Body of pancreas (tissue), 4 donors: ENCODE measurements around the gene SUGCT. TPM values are rescaled to one million over a fixed set of nuclear protein-coding genes. Genes with fewer than 3 reads are reported as not detected.

Experiments
- ATAC-seq: fragments of 150-250 bp; one replicate; pipeline ENCODE4 v1.9.1; 2016
- DNase-seq, 4 donors: peaks; one replicate each; pipeline ENCODE4 v3.0.0-alpha.2; 2019
- H3K27ac ChIP-seq, 4 donors: fragments of 200-600 bp; sonication (generic); 1 replicate in 3 of 4; 2 replicates in 1 of 4; pipeline versions ENCODE4 v1.5.1 to v1.6.1; 2016 to 2019; ENCODE audit warnings: mild to moderate bottlenecking in 1 of 4, mixed read lengths in 1 of 4, moderate library complexity in 1 of 4
- H3K27me3 ChIP-seq, 2 donors: fragments of 200-600 bp; sonication (generic); one replicate each; pipeline ENCODE4 v1.6.0; 2016; ENCODE audit warnings: mild to moderate bottlenecking in 1 of 2
- H3K36me3 ChIP-seq, 2 donors: fragments of 200-600 bp; sonication (generic); replicated peaks in 1 of 2; 2 replicates each; pipeline ENCODE4 v1.5.1; 2016; ENCODE audit warnings: low read depth in 2 of 2; ENCODE audit not compliant: insufficient read depth in 1 of 2
- H3K4me1 ChIP-seq: fragments of 200-600 bp; sonication (generic); one replicate; pipeline ENCODE4 v1.6.0; 2016
- H3K4me3 ChIP-seq, 2 donors: fragments of 200-600 bp; sonication (generic); 1 replicate in 1 of 2; 2 replicates in 1 of 2; pipeline ENCODE4 v1.5.1; 2016 to 2019
- H3K9me3 ChIP-seq, 3 donors: fragments of 200-600 bp; sonication (generic); 1 replicate in 2 of 3; 2 replicates in 1 of 3; pipeline ENCODE4 v1.5.1; 2016
- CTCF ChIP-seq, 7 experiments: fragments of 450-650 bp in 4 of 7; fragments of 200-600 bp in 3 of 7; sonication (generic) in 3 of 7; IDR thresholded peaks; one replicate each; pipeline ENCODE4 v1.5.1; 2016 to 2019; ENCODE audit warnings: antibody characterized with exemption in 7 of 7
- POLR2A ChIP-seq, 3 donors: fragments of 450-650 bp; IDR thresholded peaks; one replicate each; pipeline ENCODE4 v1.6.1; 2016; ENCODE audit warnings: antibody characterized with exemption in 3 of 3, mild to moderate bottlenecking in 2 of 3
- WGBS, 2 donors: methylation state at CpG; one replicate each; pipeline ENCODE4 v1.1.5; 2017; 5-methylcytosine and 5-hydroxymethylcytosine counted together
- intact Hi-C: fragments of 100-400 bp; cut with DNase I; formaldehyde crosslinking; loops from one replicate; pipeline ENCODE4 v1.15.1; 2023
- total RNA-seq, 2 donors: library from RNA; depleted of rRNA; stranded (reverse); fragments of >200 nt; gene quantifications; one replicate each; pipeline ENCODE4 v1.1.0, GENCODE V29; 2016

SUGCT gene
- total RNA-seq, 2 donors from 2014 or later: 0.78 to 1.3 TPM

GRCh38 chr7:40810274-40810673 is 675.5 kb downstream of the SUGCT start:
- Histone ChIP-seq H3K9me3 (peaks cover 0 to 9% (median 0%) of the 10 kb centered on the region in 3 donors), H3K4me1 (no peaks in the 10 kb centered on the region), H3K27me3 (no peaks in the 10 kb centered on the region), H3K4me3 (no peak overlapping the region), H3K36me3 (no peaks in the 10 kb centered on the region), H3K27ac (no peak overlapping the region)
- TF ChIP-seq POLR2A (IDR thresholded peaks at IDR 0.05) (no peak), CTCF (IDR thresholded peaks at IDR 0.05) (no peak)
- intact Hi-C loops: no loop called here
- DNase-seq (no peak), ATAC-seq (no peak)
- 92 to 100% methylated on average over 1 of the region's 1 CpG for WGBS, 2 donors

DNA sequence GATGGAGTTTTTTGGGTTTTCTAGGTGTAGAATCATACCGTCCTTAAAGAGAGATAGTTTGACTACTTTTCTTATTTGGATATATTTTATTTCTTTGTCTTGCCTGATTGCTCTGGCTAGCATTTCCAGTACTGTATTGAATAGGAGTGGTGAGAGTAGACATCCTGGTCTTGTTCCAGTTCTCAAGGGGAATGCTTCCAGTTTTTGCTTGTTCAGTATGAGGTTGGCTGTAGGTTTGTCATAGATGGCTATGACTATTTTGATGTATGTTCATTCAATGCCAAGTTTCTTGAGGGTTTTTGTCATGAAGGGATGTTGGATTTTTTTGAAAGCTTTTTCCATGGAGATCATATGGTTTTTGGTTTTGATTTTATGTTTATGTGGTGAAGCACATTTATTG is 676.9 kb downstream of the SUGCT start:
- Histone ChIP-seq H3K36me3 (no peaks in the 10 kb centered on the region), H3K4me3 (no peak overlapping the region), H3K27ac (no peak overlapping the region), H3K4me1 (no peaks in the 10 kb centered on the region), H3K27me3 (no peaks in the 10 kb centered on the region), H3K9me3 (peaks cover 0 to 11% (median 0%) of the 10 kb centered on the region in 3 donors)
- ATAC-seq: no peak
- TF ChIP-seq CTCF (IDR thresholded peaks at IDR 0.05) (no peak), POLR2A (IDR thresholded peaks at IDR 0.05) (no peak)
- intact Hi-C loops: no loop called here
- no peak for DNase-seq
- 93 to 97% methylated on average over 1 of the region's 1 CpG for WGBS, 2 donors

DNA sequence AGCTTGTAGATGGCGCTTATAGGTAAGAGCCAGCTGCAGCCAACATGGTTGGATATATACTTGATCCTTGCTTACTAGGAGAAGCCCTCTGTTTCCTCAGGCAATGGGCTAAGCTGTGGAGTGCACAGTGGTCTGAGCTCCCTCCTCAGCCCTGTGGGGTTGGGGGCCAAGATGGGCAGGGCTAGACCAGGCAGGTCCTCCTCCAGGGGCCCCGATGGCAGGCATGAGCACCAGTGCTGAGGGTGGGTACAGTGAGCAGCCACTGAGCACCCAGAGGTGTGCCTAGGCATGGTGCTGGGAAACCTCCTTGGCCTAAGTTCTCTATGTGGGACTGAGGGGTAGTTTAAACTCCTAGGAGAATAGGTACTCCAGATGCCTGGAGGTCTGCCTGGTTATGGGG is 680.2 kb downstream of the SUGCT start:
- Histone ChIP-seq H3K27me3 (no peaks in the 10 kb centered on the region), H3K36me3 (no peaks in the 10 kb centered on the region), H3K27ac (no peak overlapping the region), H3K4me1 (no peaks in the 10 kb centered on the region), H3K9me3 (peaks cover 0 to 11% (median 0%) of the 10 kb centered on the region in 3 donors), H3K4me3 (no peak overlapping the region)
- intact Hi-C loops: no loop called here
- 94 to 97% methylated on average over 2 of the region's 2 CpGs for WGBS, 2 donors
- TF ChIP-seq CTCF (IDR thresholded peaks at IDR 0.05) (no peak), POLR2A (IDR thresholded peaks at IDR 0.05) (no peak)
- ATAC-seq (no peak), DNase-seq (no peak)

- 79 to 92% methylated on average over 3 to 4 of the region's 4 CpGs for WGBS, 2 donors
- Histone ChIP-seq H3K27ac (no peak overlapping the region), H3K4me1 (no peaks in the 10 kb centered on the region), H3K27me3 (no peaks in the 10 kb centered on the region), H3K36me3 (no peaks in the 10 kb centered on the region), H3K9me3 (peaks cover 0 to 11% (median 0%) of the 10 kb centered on the region in 3 donors), H3K4me3 (no peak overlapping the region)
- ATAC-seq: no peak
- no peak for DNase-seq
- intact Hi-C loops: no loop called here
- TF ChIP-seq CTCF (IDR thresholded peaks at IDR 0.05) (no peak), POLR2A (IDR thresholded peaks at IDR 0.05) (no peak)
Measured at GRCh38 chr7:40815512-40815911, 680.7 kb downstream of the SUGCT start.

- TF ChIP-seq CTCF (IDR thresholded peaks at IDR 0.05) (no peak), POLR2A (IDR thresholded peaks at IDR 0.05) (no peak)
- no peaks in the 10 kb centered on the region for H3K36me3 ChIP-seq
- intact Hi-C loops: no loop called here
- DNase-seq: no peak
- H3K27me3 ChIP-seq: no peaks in the 10 kb centered on the region
- H3K9me3 ChIP-seq: no peaks in the 10 kb centered on the region
- H3K27ac ChIP-seq: no peak overlapping the region
- no peaks in the 10 kb centered on the region for H3K4me1 ChIP-seq
- ATAC-seq: no peak
- WGBS, 2 donors: 50 to 62% methylated on average over 1 of the region's 1 CpG
- no peak overlapping the region for H3K4me3 ChIP-seq
Measured at GRCh38 chr7:40822861-40823260, 688.1 kb downstream of the SUGCT start.
